ENCODE data around the gene MAP7D3.

Gene MAP7D3

GRCh38 chrX:136268051-136269048 is 17.1 kb upstream of the MAP7D3 start:
- no peaks in the 10 kb centered on the region for H3K9me3 ChIP-seq
- DNase-seq, result peak in 1 of 2 donors; percentile 34
- H3K4me1 ChIP-seq, result peaks cover 0 to 19% (median 0%) of the 10 kb centered on the region in 4 donors
- H3K4me3 ChIP-seq, result no peak overlapping the region
- no peak overlapping the region for H3K27ac ChIP-seq
- intact Hi-C loops (cut with DNase I; ENCODE audit: low total_unique reads), result no loop called here
- TF ChIP-seq CTCF (IDR thresholded peaks at IDR 0.05), result peak; percentile 58 to 59
- no peaks in the 10 kb centered on the region for H3K27me3 ChIP-seq
- no peaks in the 10 kb centered on the region for H3K36me3 ChIP-seq

GRCh38 chrX:136266828-136267227 is 15.6 kb upstream of the MAP7D3 start:
- Histone ChIP-seq H3K9me3 (no peaks in the 10 kb centered on the region), H3K4me3 (no peak overlapping the region), H3K36me3 (no peaks in the 10 kb centered on the region), H3K4me1 (peaks cover 0 to 22% (median 3%) of the 10 kb centered on the region in 4 donors), H3K27me3 (no peaks in the 10 kb centered on the region), H3K27ac (no peak overlapping the region)
- TF ChIP-seq CTCF (IDR thresholded peaks at IDR 0.05), result no peak
- DNase-seq, result no peak
- intact Hi-C loops (cut with DNase I; ENCODE audit: low total_unique reads), result no loop called here

- Histone ChIP-seq H3K36me3 (no peaks in the 10 kb centered on the region), H3K4me1 (peaks cover 0 to 59% (median 8%) of the 10 kb centered on the region in 4 donors), H3K9me3 (no peaks in the 10 kb centered on the region), H3K27ac (peak overlapping the region; percentile 81 to 83), H3K4me3 (no peak overlapping the region), H3K27me3 (no peaks in the 10 kb centered on the region)
- no peak for DNase-seq
- intact Hi-C loops (cut with DNase I; ENCODE audit: low total_unique reads), result loop anchor here (5.0 kb wide), 1 partner anchor 96 kb away; no protein-coding TSS in a partner anchor
- TF ChIP-seq CTCF (IDR thresholded peaks at IDR 0.05), result no peak
These were observed 11.7 kb upstream of the MAP7D3 start for GRCh38 chrX:136262812-136263315.

DNA sequence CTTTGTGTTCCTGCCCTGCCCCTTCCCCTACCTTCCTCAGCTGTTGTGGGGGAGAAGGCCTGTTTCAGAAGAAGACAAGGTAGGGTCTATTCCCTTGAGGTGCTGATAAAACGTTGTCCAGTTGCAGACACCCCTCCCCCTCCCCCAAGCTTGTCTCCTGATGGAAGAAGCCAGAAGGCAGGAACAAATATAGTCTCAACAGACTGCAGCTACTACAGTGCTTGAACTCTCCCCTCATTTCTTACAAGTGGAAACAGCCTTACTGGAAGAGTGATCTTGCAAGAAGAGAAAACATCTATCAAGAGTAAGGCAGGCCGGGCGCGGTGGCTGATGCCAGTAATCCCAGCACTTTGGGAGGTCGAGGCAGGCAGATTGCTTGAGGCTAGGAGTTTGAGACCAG is 11.0 kb upstream of the MAP7D3 start:
- Histone ChIP-seq H3K36me3 (no peaks in the 10 kb centered on the region), H3K4me1 (peaks cover 0 to 65% (median 9%) of the 10 kb centered on the region in 4 donors), H3K9me3 (no peaks in the 10 kb centered on the region), H3K27ac (peak overlapping the region; percentile 81 to 83), H3K4me3 (no peak overlapping the region), H3K27me3 (no peaks in the 10 kb centered on the region)
- DNase-seq, result no peak
- intact Hi-C loops (cut with DNase I; ENCODE audit: low total_unique reads), result loop anchor here (5.0 kb wide), 1 partner anchor 95 kb away; no protein-coding TSS in a partner anchor
- TF ChIP-seq CTCF (IDR thresholded peaks at IDR 0.05), result no peak

GRCh38 chrX:136261321-136261720 is 10.1 kb upstream of the MAP7D3 start:
- TF ChIP-seq CTCF (IDR thresholded peaks at IDR 0.05), result no peak
- Histone ChIP-seq H3K36me3 (no peaks in the 10 kb centered on the region), H3K4me1 (peaks cover 0 to 74% (median 13%) of the 10 kb centered on the region in 4 donors), H3K27ac (peak overlapping the region; percentile 81 to 83), H3K4me3 (no peak overlapping the region), H3K27me3 (no peaks in the 10 kb centered on the region), H3K9me3 (no peaks in the 10 kb centered on the region)
- DNase-seq, result no peak
- intact Hi-C loops (cut with DNase I; ENCODE audit: low total_unique reads), result loop anchor here (5.0 kb wide), 1 partner anchor 94 kb away; no protein-coding TSS in a partner anchor
